GM18907 (cell line): Measurements from ENCODE around the gene PPP1R14C.

Source experiments
- ATAC-seq: cut with Tn5 transposase; IDR thresholded peaks from one replicate; pipeline ENCODE4 v1.9.1; 2021; ENCODE audit warnings: mild to moderate bottlenecking, moderate library complexity; ENCODE audit not compliant: unreplicated experiment

PPP1R14C gene

DNA sequence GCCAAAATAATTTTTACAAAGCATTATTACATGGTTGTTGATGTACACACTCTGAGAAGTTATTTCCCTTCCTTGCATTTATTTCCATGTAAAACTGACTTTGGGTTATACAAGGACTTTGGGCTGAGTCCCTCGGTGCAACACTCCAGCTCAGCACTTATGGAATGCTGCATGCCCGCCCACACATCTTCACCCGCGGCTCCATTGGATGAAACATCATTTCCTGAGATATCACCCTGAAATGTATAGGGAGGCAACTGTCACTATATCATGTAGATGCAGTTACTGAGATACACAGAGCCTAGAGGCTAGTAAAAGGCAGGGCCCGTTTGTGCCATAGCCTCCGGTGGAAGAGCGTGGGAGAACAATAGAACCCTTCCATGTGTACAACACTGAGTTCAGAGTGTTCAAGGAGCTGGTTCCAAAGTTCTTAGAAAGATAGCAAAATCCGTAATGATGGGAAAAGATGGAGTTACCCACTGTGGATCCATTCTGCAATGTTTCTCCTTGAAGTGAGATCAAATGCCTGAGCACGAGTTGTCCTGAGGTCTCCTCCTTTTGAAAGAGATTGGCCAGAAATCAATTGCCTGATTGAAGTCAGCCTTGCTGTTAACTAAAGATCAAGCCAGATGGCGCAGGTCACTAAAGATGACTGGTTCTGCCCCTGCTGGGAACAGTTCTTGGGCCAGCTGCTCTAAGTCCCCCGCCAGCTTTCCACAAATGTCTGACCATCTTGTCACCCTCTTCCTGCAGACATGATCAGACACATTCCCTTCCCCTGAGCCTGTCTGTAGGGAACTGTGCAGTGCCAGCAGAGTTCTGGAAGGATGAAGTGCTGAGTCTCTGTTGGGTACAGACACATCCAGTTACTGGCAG, 125.1 kb downstream of the PPP1R14C start:
- no peak for ATAC-seq

DNA sequence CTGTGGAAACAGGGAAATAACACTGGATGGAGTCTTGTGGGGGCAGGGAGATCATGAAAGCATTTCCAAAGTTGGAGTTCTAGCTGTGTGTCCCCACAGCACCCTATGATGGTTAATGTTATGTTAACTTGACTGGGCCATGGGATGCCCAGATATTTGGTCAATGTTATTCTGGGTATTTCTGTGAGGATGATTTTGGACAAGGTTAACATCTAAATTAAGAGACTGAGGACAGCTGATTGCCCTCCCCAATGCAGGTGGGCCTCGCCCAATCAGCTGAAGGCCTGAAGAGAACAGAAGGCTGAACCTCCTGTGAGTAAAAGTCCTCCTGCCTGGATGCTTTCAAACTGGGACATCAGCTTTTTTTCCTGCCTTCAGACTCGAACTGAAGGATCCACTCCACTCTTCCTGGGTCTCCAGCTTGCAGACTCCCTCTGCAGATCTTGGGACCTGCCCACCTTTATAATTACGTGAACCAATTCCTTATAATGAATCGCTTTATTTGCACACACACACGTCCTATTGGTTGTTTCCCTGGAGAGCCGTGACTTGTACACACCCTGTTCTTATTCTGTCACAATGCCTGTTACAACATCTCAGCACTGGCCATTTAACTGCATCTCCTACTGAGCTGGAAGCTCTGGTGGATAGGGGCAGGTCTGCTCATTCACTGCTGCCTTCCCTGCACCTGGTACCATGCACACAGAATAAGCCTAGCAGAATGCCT, 126.4 kb downstream of the PPP1R14C start:
- no peak for ATAC-seq

- no peak for ATAC-seq
These were observed 127.0 kb downstream of the PPP1R14C start for GRCh38 chr6:150269857-150270223.

DNA sequence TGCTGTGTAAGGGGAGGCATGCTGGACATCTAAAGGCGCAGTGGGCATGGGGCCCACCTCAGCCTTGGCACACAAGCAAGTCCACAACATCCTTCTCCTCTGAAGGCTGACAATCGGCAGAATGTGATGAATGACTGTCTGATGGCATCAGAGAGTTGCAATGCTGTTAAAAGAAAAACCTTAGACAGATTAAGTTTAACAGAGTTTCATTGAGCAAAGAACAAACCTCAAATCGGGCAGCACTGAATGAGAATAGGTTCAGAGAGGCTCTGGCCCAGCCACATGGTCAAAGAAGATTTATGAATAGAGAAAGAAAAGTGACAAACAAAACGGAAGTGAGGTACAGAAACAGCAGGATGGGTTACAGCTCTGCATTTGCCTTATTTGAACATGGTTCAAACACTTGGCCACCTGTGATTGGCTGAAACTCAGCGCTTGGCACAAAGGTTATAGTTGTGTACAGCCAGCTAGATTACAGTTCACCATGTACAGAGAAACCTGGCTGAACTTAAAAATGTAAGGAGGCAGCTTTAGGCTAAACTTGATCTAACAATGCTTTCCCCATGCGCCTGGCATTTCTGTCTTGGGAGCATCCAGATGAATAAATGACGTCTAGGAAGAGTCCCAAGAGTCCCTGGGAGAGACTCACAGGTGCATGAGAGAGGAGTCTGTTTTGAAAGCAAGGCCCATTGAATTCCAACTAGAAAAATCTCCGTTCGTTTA, 127.6 kb downstream of the PPP1R14C start:
- ATAC-seq = no peak

- ATAC-seq = no peak
These were observed 128.3 kb downstream of the PPP1R14C start for GRCh38 chr6:150271172-150271500.

DNA sequence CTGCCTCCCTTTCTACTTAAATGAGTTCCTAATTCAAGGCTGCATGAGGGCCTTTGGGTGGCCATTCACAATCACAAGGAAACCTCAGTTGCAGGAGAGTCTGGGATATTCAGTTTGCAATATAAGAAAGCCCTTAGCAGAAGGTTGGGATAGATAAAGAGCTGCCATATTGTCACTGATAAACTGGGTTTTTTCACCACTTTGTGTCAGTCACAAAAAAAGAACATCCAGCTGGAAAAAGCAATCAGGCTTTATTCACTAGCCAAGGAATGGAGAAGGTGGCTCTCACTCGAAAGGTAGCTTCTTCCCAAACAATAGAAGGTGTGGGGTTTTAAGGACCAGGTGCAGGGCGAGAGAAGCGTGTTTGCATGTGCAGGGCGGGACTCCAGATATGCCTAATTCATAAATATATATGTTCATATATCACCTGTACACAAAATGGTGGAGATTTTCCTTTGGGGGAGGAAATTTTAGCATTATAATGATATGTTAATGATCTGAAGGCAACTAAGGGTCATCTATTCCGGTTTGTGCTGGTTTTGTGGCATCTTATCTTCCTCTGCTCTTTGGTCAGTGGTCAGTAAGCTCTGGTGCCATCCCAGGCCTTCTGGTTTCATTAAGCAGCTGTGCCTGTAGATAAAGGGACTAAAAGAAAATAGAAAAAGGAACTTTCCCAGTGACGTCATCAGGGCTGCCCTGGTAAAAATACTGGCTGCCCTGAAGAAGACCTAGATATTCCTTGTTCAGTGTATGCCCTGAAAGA, 128.8 kb downstream of the PPP1R14C start:
- ATAC-seq = no peak

GRCh38 chr6:150272264-150272975, 129.6 kb downstream of the PPP1R14C start:
- ATAC-seq = no peak

DNA sequence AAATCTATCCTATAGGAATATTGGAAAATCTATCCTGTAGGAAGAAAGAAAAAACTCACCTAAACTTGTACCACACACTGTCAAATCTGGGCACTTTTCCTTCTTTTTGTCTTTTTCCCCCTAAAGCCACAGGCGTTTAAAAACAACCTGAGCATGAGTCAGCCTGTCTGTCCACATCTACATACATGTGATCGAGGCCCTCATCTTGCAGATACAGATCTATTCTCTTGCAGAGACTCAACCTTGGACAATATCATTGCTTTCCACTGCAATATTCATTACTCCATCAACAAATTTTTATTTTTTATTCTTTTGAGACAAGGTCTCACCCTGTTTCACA, 130.1 kb downstream of the PPP1R14C start:
- no peak for ATAC-seq

DNA sequence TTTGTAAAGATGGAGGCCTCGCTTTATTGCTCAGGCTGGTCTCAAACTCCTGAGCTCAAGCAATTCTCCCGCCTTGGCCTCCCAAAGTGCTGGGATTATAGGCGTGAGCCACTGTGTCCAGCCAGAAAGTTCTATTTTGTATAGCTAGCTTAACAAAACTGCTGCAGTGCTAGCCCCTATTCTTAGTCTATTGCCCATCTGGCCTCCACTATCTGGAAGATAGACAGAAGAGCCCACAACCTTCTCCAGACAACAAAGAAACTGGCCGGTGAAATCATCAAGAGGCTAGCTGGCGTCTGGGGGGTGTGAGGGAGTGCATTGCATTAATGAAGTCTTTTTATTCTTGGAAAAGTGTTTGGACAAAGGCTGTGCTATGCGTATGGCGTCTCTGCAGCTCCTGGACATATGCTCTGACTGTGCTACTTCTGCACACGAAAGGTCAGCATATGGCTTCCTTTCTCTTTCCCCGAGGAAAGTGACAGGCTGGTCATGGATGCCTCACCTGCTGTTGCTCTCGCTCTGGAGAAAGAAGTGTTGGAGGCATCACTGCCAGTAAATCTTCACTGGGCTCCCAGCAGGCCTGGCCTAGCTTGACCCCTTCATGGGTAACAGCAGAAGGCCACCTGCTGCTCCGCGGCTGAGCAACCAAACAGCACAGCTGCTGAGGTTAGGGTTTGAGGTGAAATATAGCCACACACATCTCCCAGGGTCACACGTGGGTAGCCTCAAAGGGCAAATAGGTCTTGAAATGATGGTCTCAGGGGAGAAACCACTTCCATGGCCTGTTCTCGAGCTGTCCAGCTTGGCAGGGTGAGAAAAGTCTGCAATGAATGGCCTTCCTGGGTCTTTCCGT, 130.8 kb downstream of the PPP1R14C start:
- peak; percentile 67 for ATAC-seq

DNA sequence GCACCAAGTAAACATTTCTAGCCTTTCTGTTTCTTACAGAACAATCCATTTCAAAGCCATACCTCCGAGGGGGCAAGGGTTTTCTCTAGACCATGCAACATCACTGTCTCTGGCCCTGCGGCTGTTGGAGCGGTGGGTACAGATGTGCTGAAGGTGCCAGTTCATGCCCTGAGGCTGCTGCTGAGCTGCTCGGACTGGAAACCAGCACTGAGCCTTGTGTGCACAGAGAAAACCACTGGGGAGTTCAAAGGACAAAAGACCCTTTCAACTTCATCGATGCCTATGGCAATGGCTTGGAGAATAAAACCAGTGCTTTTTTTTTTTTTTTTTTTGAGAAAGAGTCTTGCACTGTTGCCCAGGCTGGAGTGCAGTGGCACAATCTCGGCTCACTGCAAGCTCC, 132.6 kb downstream of the PPP1R14C start:
- ATAC-seq = no peak

DNA sequence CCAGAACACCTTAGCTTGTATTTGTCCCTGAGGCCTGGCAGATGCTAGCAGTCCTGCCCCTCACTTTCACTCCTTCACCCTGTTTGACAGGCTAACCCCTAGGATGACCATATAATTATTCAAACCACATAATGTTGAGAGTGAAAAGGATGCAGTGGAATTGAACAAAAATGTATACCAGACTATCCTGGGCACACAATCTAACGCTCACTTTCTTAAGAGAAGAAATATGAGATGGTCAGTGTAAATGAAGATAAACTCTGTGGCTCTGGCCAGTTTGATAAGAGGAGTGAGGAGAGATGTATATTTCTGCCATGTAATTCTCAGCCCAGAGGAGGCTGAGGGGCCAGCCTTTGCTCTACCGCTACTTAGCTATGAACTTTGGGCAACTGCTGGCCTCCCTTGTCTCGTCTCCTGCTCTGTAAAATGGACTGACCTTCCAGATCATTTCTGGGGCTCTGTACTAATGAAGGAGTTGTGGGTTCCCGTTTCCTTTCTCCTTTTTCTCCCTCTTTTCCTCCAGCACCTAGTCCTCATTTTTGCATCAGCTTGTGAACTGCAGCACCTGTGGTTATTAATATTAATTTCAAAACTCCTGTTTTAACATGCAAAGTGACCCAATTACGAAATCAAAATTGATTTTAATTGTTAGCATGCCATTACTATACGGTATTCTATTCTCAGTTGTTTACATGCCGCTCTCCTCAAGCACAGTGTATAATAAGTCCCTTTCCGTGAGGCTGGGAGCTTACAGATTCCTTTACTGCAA, 133.5 kb downstream of the PPP1R14C start:
- ATAC-seq = no peak

DNA sequence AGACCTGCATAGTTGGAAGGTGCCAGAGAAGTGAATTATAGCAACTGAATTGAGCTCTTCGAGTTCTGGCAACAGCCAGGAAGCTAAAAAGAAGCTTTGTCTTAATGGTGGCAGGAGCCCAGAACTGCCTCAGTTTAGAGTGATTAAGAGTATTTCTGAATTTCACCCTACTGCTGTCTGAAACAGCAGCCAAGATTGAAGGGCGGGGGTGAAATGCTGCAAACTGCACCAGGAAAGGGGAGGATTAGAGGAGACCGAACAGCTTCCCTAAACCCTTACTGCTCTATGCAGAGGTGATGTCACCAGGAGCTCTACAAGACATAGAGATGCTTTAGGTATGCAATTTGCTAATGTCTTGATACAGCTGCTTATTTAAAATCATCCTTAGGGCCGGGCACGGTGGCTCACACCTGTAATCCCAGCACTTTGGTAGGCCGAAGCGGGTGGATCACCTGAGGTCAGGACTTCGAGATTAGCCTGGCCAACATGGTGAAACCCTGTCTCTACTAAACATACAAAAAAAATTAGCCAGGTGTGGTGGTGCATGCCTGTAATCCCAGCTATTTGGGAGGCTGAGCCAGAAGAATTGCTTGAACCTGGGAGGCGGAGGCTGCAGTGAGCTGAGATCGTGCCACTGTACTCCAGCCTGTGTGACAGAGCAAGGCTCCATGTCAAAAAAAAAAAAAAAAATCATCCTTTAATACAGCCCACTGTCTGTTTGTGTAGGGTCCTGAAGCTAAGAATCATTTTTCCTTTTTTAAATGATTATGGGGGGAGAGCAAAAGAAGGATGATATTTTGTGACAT, 134.3 kb downstream of the PPP1R14C start:
- no peak for ATAC-seq

GRCh38 chr6:150279533-150279932, 136.7 kb downstream of the PPP1R14C start:
- ATAC-seq = no peak

GRCh38 chr6:150280703-150281102, 137.9 kb downstream of the PPP1R14C start:
- ATAC-seq = no peak

DNA sequence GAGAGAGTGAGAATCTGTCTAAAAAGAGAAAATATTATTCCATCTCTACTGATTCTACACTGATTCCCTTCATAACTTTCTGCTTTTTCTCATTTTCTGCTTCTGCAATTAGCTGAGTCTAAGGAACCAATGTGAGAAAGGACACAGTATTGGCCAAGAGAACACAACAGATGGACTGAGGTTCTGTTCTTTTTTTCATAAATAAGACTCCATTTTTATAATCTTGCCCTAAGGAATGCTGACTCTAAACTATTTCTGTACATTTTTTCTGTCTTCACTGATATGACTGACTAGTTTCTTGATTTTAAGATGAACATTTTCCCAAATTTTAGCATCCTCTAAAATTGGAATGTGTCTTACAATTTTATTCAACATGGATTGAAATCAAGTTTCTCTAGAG, 138.9 kb downstream of the PPP1R14C start:
- ATAC-seq = no peak

DNA sequence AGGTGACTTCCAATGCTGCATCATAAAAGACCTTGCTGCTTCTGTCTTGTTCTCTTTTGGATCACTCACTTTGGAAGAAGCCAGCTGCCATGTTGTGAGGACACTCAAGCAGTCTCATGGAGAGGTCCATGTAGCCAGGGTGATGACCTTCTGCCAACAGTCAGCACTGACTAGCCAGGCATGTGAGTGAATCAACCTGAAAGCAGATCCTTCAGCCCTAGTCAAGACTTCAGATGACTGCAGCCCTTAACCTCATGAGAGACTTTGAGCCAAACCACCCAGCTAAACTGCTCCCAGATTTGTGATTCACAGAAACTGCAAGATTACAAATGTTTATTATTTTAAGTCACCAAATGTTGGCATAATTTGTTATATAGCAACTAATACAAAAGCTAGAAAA, 140.0 kb downstream of the PPP1R14C start:
- ATAC-seq = no peak

GRCh38 chr6:150286460-150286859, 143.6 kb downstream of the PPP1R14C start:
- ATAC-seq = no peak

DNA sequence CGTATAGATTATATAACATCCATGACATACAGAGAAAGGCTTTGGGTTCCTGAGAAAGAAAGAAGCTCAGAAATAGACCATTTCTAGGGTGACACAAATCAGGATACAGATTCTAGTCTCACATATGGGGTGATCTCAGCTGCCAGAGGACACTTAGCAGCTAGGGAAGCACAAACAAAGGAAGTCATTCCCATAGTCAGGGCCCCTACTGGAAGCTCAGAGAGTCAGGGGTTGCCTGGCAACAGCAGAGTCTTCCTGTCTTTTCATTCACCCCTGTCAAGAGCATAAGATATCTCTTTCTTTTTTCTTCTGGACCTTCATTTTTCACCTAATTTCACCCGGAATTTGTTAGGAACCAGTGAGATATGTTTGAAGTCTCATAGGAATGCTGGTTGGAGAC, 144.1 kb downstream of the PPP1R14C start:
- ATAC-seq = no peak
